Heart left ventricle (tissue), 16 donors: Measurements from ENCODE around the gene LIPT1. TPM values are rescaled to one million over a fixed set of nuclear protein-coding genes. Genes with fewer than 3 reads are reported as not detected.

ENCODE experiments used
- ATAC-seq, 4 donors: fragments of 200-7000 bp; cut with Tn5 transposase; one replicate each; pipeline ENCODE4 v1.9.1; 2020 to 2022; ENCODE audit warnings: moderate library complexity in 4 of 4, mild to moderate bottlenecking in 3 of 4, moderate number of reproducible peaks in 1 of 4
- DNase-seq, 5 donors: peaks; one replicate each; pipeline ENCODE4 v3.0.0-alpha.2; 2020
- H3K27ac ChIP-seq, 12 donors: fragments of 200-600 bp; sonication (generic) in 4 of 12; one replicate each; pipeline versions ENCODE4 v1.5.0 to v1.8.0; 2016 to 2022; ENCODE audit warnings: mild to moderate bottlenecking in 2 of 12
- H3K27me3 ChIP-seq, 9 donors: fragments of 200-600 bp; sonication (generic) in 2 of 9; one replicate each; pipeline versions ENCODE4 v1.5.1 to v1.8.0; 2016 to 2022; ENCODE audit warnings: mild to moderate bottlenecking in 3 of 9
- H3K36me3 ChIP-seq, 9 donors: fragments of 200-600 bp; sonication (generic) in 2 of 9; one replicate each; pipeline versions ENCODE4 v1.5.0 to v1.8.0; 2018 to 2022; ENCODE audit warnings: mild to moderate bottlenecking in 2 of 9
- H3K4me1 ChIP-seq, 12 donors: fragments of 200-600 bp; sonication (generic) in 4 of 12; one replicate each; pipeline versions ENCODE4 v1.5.0 to v1.8.0; 2016 to 2022; ENCODE audit warnings: mild to moderate bottlenecking in 3 of 12
- H3K4me3 ChIP-seq, 12 donors: fragments of 200-600 bp; sonication (generic) in 4 of 12; one replicate each; pipeline versions ENCODE4 v1.5.0 to v1.8.0; 2017 to 2022; ENCODE audit warnings: mild to moderate bottlenecking in 9 of 12, moderate library complexity in 4 of 12
- H3K9me3 ChIP-seq, 12 donors: fragments of 200-600 bp; sonication (generic) in 4 of 12; one replicate each; pipeline versions ENCODE4 v1.5.0 to v1.8.0; 2016 to 2022; ENCODE audit warnings: mild to moderate bottlenecking in 1 of 12
- CTCF ChIP-seq, 12 donors: fragments of 200-600 bp; sonication (generic) in 4 of 12; IDR thresholded peaks; one replicate each; pipeline versions ENCODE4 v1.5.0 to v1.8.0; 2018 to 2022; ENCODE audit warnings: antibody characterized with exemption in 12 of 12, mild to moderate bottlenecking in 5 of 12
- POLR2A ChIP-seq, 2 donors: fragments of 450-650 bp; IDR thresholded peaks; one replicate each; pipeline ENCODE4 v1.6.1; 2017; ENCODE audit warnings: antibody characterized with exemption in 2 of 2, mild to moderate bottlenecking in 2 of 2, moderate library complexity in 2 of 2
- WGBS, 4 donors: extraction: QIAGEN DNeasy Blood & Tissue Kit in 2 of 4; methylation state at CpG; one replicate each; pipeline versions ENCODE4 v1.1.5 to v1.1.7; 2013 to 2018; 5-methylcytosine and 5-hydroxymethylcytosine counted together
- intact Hi-C, 10 donors: fragments of 100-400 bp; cut with DNase I; formaldehyde crosslinking; loops; one replicate each; pipeline versions ENCODE4 v1.11.1 to v1.14.2; 2022
- polyA plus RNA-seq, 2 donors: library from polyadenylated mRNA; stranded (reverse); fragments of 200-250 nt; gene quantifications; one replicate each; pipeline ENCODE4 v1.2.3, GENCODE V29; 2013
- total RNA-seq, 9 donors: library from RNA; depleted of rRNA in 2 of 9; stranded (reverse); fragments of >200 nt in 2 of 9; fragmentation: NEBNext Ultra II Directional in 3 of 9; extraction: Animal tissue kit (Norgen Biotek cat#: 25700) in 3 of 9; gene quantifications; one replicate each; pipeline versions ENCODE4 v1.1.0 to v1.2.4, GENCODE V29; 2016 to 2023
- donor health status: ischemic (EF 13 %, LVEDD 7.1; RV severe dilation, severe dysfunction).
- donor health status: healthy with polysubstance abuse.
- donor health status: DM: no; HTN: yes; CAD: no.
- donor health status: DM: no; HTN: no; CAD: no.
- donor health status: ischemic (EF 25% LVEDD 6.9; RV normal size, moderate dysfunction).
- donor health status: ischemic (EF 25% LVEDD 5.7; RV mildly dilated, moderate dysfunction).
- donor health status: healthy.
- donor health status: DM: yes; HTN: yes; CAD: no.
- donor health status: ischemic (EF 35%, LVEDD 5.7; RV mildly dilated, moderate dysfunction).
- donor health status: nonischemic (EF 11% LVEDD 7.7; RV severe dilation, severe dysfunction).
- donor health status: DM: yes; HTN: yes; CAD: no.
- donor health status: PGD.
- donor health status: ischemic (EF 29% LVEDD 5.4; RV normal size, mild dysfunction).
- donor health status: nonischemic (EF 23%, LVEDD 6.1; RV moderate dilation, normal function).

Gene LIPT1
- total and polyA plus RNA-seq, 11 donors: 5.3 to 12.4 (median 7.5) TPM

GRCh38 chr2:99150706-99151105 is 4.1 kb upstream of the LIPT1 start:
- Histone ChIP-seq H3K4me1 (peaks cover 0 to 17% (median 11%) of the 10 kb centered on the region in 12 donors), H3K27me3 (no peaks in the 10 kb centered on the region), H3K4me3 (no peak overlapping the region), H3K27ac (no peak overlapping the region), H3K9me3 (no peaks in the 10 kb centered on the region), H3K36me3 (no peaks in the 10 kb centered on the region)
- DNase-seq: no peak
- no peak for TF ChIP-seq POLR2A (IDR thresholded peaks at IDR 0.05)
- no peak for TF ChIP-seq CTCF (IDR thresholded peaks at IDR 0.05)
- ATAC-seq: no peak
- WGBS, 4 donors: 86 to 92% (median 90%) methylated on average over 1 of the region's 1 CpG
- intact Hi-C loops: loop anchor here in 3 of 10 donors (10.0 kb wide), 2 partner anchors 184 to 344 kb away; partner anchors contain the start of genes EIF5B (in 2 of the 3), TXNDC9 (in 2 of the 3) and REV1 (in 1 of the 3)

- H3K4me3 ChIP-seq: no peak overlapping the region
- ATAC-seq (no peak), DNase-seq (no peak)
- no peak overlapping the region for H3K27ac ChIP-seq
- H3K27me3 ChIP-seq: no peaks in the 10 kb centered on the region
- peaks cover 0 to 27% (median 16%) of the 10 kb centered on the region in 12 donors for H3K4me1 ChIP-seq
- 91 to 94% (median 93%) methylated on average over 7 of the region's 7 CpGs for WGBS, 4 donors
- no peak for TF ChIP-seq CTCF (IDR thresholded peaks at IDR 0.05)
- no peak for TF ChIP-seq POLR2A (IDR thresholded peaks at IDR 0.05)
- intact Hi-C loops: loop anchor here in 3 of 10 donors (10.0 kb wide), 2 partner anchors 182 to 342 kb away; partner anchors contain the start of genes EIF5B (in 2 of the 3), TXNDC9 (in 2 of the 3) and REV1 (in 1 of the 3)
- peaks cover 0 to 12% (median 10%) of the 10 kb centered on the region in 9 donors for H3K36me3 ChIP-seq
- no peaks in the 10 kb centered on the region for H3K9me3 ChIP-seq
These were observed 2.4 kb upstream of the LIPT1 start for GRCh38 chr2:99152199-99152895.

DNA sequence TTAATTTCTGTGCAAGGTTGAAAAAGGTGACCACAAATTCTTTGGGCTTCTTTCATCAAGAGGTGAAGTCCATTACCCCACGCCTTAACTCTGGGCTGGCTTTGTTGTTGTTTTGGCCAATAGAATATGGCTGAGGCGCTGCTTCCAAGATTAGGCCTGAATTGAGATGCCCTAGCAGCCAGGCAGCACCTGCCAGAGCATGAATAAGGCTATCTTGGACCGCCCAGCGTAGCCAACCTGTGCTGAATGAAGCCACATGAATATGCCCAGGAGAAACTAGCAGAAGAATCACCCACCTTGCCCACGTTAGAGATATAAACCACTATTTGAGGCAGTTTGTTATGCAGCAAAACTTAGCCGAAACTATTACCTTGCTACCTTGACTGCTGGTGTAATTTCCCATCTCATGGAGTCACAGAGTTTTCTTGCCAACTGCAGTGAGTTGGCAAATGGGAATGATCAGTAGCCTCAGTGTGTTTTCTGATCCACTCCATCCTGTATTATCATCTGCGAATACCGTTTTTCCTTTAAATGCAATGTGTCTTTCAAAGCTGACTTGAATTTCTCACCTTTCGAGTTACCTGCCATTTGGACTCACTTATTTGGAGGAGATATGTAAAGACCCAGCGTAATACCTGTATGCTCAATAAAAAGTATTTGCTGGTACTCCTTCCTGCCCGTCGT is 704 bp upstream of the LIPT1 start:
- Histone ChIP-seq H3K4me3 (peak overlapping the region; percentile 51 to 84 (median 72)), H3K27ac (peak overlapping the region; percentile 45 to 93 (median 90)), H3K36me3 (peaks cover 0 to 28% (median 22%) of the 10 kb centered on the region in 9 donors), H3K9me3 (no peaks in the 10 kb centered on the region), H3K27me3 (no peaks in the 10 kb centered on the region), H3K4me1 (peaks cover 0 to 27% (median 16%) of the 10 kb centered on the region in 12 donors)
- TF ChIP-seq CTCF (IDR thresholded peaks at IDR 0.05): no peak
- no peak for TF ChIP-seq POLR2A (IDR thresholded peaks at IDR 0.05)
- intact Hi-C loops: loop anchor here in 4 of 10 donors (1.0 to 10.0 kb wide), 4 partner anchors 13 to 341 kb away; partner anchors contain the start of genes EIF5B (in 2 of the 4), TXNDC9 (in 2 of the 4), C2orf15 (in 1 of the 4) and MITD1 (in 1 of the 4)
- ATAC-seq: peak in 1 of 4 donors; percentile 3
- DNase-seq: peak in 1 of 5 donors; percentile 33
- WGBS, 4 donors: 42 to 50% (median 45%) methylated on average over 12 of the region's 12 CpGs

GRCh38 chr2:99156891-99157290 is 2.1 kb downstream of the LIPT1 start:
- Histone ChIP-seq H3K4me3 (no peak overlapping the region), H3K4me1 (peaks cover 0 to 27% (median 16%) of the 10 kb centered on the region in 12 donors), H3K9me3 (no peaks in the 10 kb centered on the region), H3K36me3 (peaks cover 0 to 56% (median 42%) of the 10 kb centered on the region in 9 donors), H3K27me3 (no peaks in the 10 kb centered on the region), H3K27ac (no peak overlapping the region)
- intact Hi-C loops: loop anchor here in 3 of 10 donors (10.0 kb wide), 2 partner anchors 178 to 338 kb away; partner anchors contain the start of genes EIF5B (in 2 of the 3), TXNDC9 (in 2 of the 3) and REV1 (in 1 of the 3)
- no peak for TF ChIP-seq CTCF (IDR thresholded peaks at IDR 0.05)
- no peak for TF ChIP-seq POLR2A (IDR thresholded peaks at IDR 0.05)
- DNase-seq: no peak
- 74 to 84% (median 80%) methylated on average over 1 of the region's 1 CpG for WGBS, 4 donors
- no peak for ATAC-seq
